GM23248 (cell line): ENCODE measurements around the gene THBS2. TPM values are rescaled to one million over a fixed set of nuclear protein-coding genes. Genes with fewer than 3 reads are reported as not detected.
"Not testable (repeated sequence)": the region's sequence is repeated elsewhere in the genome, so short reads cannot be mapped to it uniquely, and the experiment has no call there.

Source experiments
- DNase-seq: peaks from one replicate; pipeline ENCODE4 v3.0.0-alpha.2; 2015
- H2AFZ ChIP-seq: fragments of 200-600 bp; sonication (generic); 2 replicates; pipeline ENCODE4 v1.6.1; 2016; ENCODE audit warnings: antibody characterized with exemption
- H3F3A ChIP-seq: fragments of 200-600 bp; sonication (generic); 2 replicates; pipeline ENCODE4 v1.6.1; 2016; ENCODE audit warnings: mild to moderate bottlenecking, antibody characterized with exemption, mixed run types; ENCODE audit not compliant: insufficient read depth
- H3K27ac ChIP-seq: fragments of 200-600 bp; sonication (generic); 2 replicates; pipeline ENCODE4 v1.5.1; 2016; ENCODE audit warnings: mild to moderate bottlenecking
- H3K27me3 ChIP-seq: fragments of 200-600 bp; sonication (generic); replicated peaks from 2 replicates; pipeline ENCODE4 v1.6.1; 2016; ENCODE audit warnings: mild to moderate bottlenecking; ENCODE audit not compliant: insufficient read depth
- H3K36me3 ChIP-seq: fragments of 200-600 bp; sonication (generic); 2 replicates; pipeline ENCODE4 v1.6.1; 2016; ENCODE audit warnings: low read depth, mild to moderate bottlenecking
- H3K4me1 ChIP-seq: fragments of 200-600 bp; sonication (generic); 2 replicates; pipeline ENCODE4 v1.6.1; 2016; ENCODE audit warnings: mild to moderate bottlenecking; ENCODE audit not compliant: insufficient read depth
- H3K4me2 ChIP-seq: fragments of 200-600 bp; sonication (generic); one replicate; pipeline ENCODE4 v1.6.1; 2016; ENCODE audit warnings: mild to moderate bottlenecking; ENCODE audit not compliant: unreplicated experiment
- H3K4me3 ChIP-seq: fragments of 200-600 bp; sonication (generic); 2 replicates; pipeline ENCODE4 v1.5.1; 2016; ENCODE audit warnings: mild to moderate bottlenecking
- H3K79me2 ChIP-seq: fragments of 200-600 bp; sonication (generic); 2 replicates; pipeline ENCODE4 v1.6.1; 2016; ENCODE audit warnings: mild to moderate bottlenecking; ENCODE audit not compliant: insufficient read depth
- H3K9ac ChIP-seq: fragments of 200-600 bp; sonication (generic); 2 replicates; pipeline ENCODE4 v1.6.1; 2016; ENCODE audit warnings: mild to moderate bottlenecking
- H3K9me2 ChIP-seq: fragments of 200-600 bp; sonication (generic); 2 replicates; pipeline ENCODE4 v1.6.1; 2016; ENCODE audit warnings: mixed run types, mild to moderate bottlenecking, moderate library complexity; ENCODE audit not compliant: insufficient read depth
- H3K9me3 ChIP-seq: fragments of 200-600 bp; sonication (generic); one replicate; pipeline ENCODE4 v1.6.1; 2017; ENCODE audit warnings: low read depth
- H4K20me1 ChIP-seq: fragments of 200-600 bp; sonication (generic); 2 replicates; pipeline ENCODE4 v1.6.0; 2016; ENCODE audit not compliant: insufficient read depth
- EZH2 ChIP-seq: fragments of 200-600 bp; sonication (generic); IDR thresholded peaks from 2 replicates; pipeline ENCODE4 v1.6.1; 2018; ENCODE audit warnings: antibody characterized with exemption, mild to moderate bottlenecking; ENCODE audit not compliant: insufficient read depth, poor library complexity, severe bottlenecking
- EZH2phosphoT487 ChIP-seq: fragments of 200-600 bp; sonication (generic); IDR thresholded peaks from 2 replicates; pipeline ENCODE4 v1.6.1; 2018; ENCODE audit warnings: antibody characterized with exemption, moderate library complexity, mild to moderate bottlenecking, low read depth; ENCODE audit not compliant: insufficient read depth
- WGBS, 2 experiments: methylation state at CpG; one replicate each; pipeline ENCODE4 v1.1.6; 2015 to 2017; ENCODE audit warnings: low lambda C conversion rate in 2 of 2, low coverage in 1 of 2; ENCODE audit errors: missing lambda C conversion rate in 2 of 2; 5-methylcytosine and 5-hydroxymethylcytosine counted together
- in situ Hi-C: fragments of 300-500 bp; cut with MboI; formaldehyde crosslinking; loops from 2 replicates; pipeline ENCODE4 v1.15.0; 2020
- polyA plus RNA-seq: library from polyadenylated mRNA; unstranded; fragments of >200 nt; fragmentation: Nextera tagmentation; extraction: Ambion mirVana; gene quantifications from 2 replicates; pipeline ENCODE4 v1.2.1, GENCODE V29; 2016
- total RNA-seq: library from RNA; depleted of rRNA; stranded (reverse); fragments of >200 nt; shearing (Covaris generic); gene quantifications from 2 replicates; pipeline ENCODE4 v1.2.3, GENCODE V29; 2014

The THBS2 gene
- total and polyA plus RNA-seq, 2 experiments from 2014 or later = 77.8 to 137 TPM

- H3K9ac ChIP-seq = no peak overlapping the region
- H4K20me1 ChIP-seq = no peaks in the 10 kb centered on the region
- H3K27ac ChIP-seq = no peak overlapping the region
- no peak for TF ChIP-seq EZH2
- no peak for TF ChIP-seq EZH2phosphoT487
- H2AFZ ChIP-seq = no peak overlapping the region
- in situ Hi-C loops = no loop called here
- no peaks in the 10 kb centered on the region for H3K9me2 ChIP-seq
- H3K79me2 ChIP-seq = no peaks in the 10 kb centered on the region
- no peaks in the 10 kb centered on the region for H3K9me3 ChIP-seq
- H3K4me1 ChIP-seq = peaks cover 12% of the 10 kb centered on the region
- DNase-seq = no peak
- H3K27me3 ChIP-seq = no peaks in the 10 kb centered on the region
- H3K4me2 ChIP-seq = no peak overlapping the region
- no peak overlapping the region for H3K4me3 ChIP-seq
- peaks cover 18% of the 10 kb centered on the region for H3F3A ChIP-seq
- no peaks in the 10 kb centered on the region for H3K36me3 ChIP-seq
- WGBS, 2 experiments = 77 to 100% methylated on average over 1 to 3 of the region's 3 CpGs
Measured at GRCh38 chr6:169263374-169263773, 9.7 kb upstream of the THBS2 start.

GRCh38 chr6:169262602-169263001 lies 9.0 kb upstream of the THBS2 start:
- H3K36me3 ChIP-seq, DNase-seq, H3K9ac ChIP-seq: not testable (repeated sequence)

GRCh38 chr6:169256518-169256917 lies 2.9 kb upstream of the THBS2 start:
- H3K4me3 ChIP-seq = no peak overlapping the region
- H3K9me2 ChIP-seq = no peaks in the 10 kb centered on the region
- H2AFZ ChIP-seq = no peak overlapping the region
- WGBS, 2 experiments = 94 to 95% methylated on average over 8 of the region's 8 CpGs
- H3K4me2 ChIP-seq = no peak overlapping the region
- peaks cover 15% of the 10 kb centered on the region for H3K4me1 ChIP-seq
- no peaks in the 10 kb centered on the region for H4K20me1 ChIP-seq
- in situ Hi-C loops = no loop called here
- no peak overlapping the region for H3K27ac ChIP-seq
- H3K27me3 ChIP-seq = no peaks in the 10 kb centered on the region
- TF ChIP-seq EZH2 (no peak), EZH2phosphoT487 (no peak)
- peaks cover 16% of the 10 kb centered on the region for H3F3A ChIP-seq
- H3K79me2 ChIP-seq = peaks cover 18% of the 10 kb centered on the region
- no peaks in the 10 kb centered on the region for H3K36me3 ChIP-seq
- no peak overlapping the region for H3K9ac ChIP-seq
- no peaks in the 10 kb centered on the region for H3K9me3 ChIP-seq
- DNase-seq = no peak

More at GRCh38 chr6:169262602-169263001, 9.0 kb upstream of the THBS2 start:
- in situ Hi-C loops, H3K4me2 ChIP-seq, H3K27ac ChIP-seq, H3K4me3 ChIP-seq, H3K79me2 ChIP-seq, H3K9me3 ChIP-seq, H3K27me3 ChIP-seq, H3K9me2 ChIP-seq, H2AFZ ChIP-seq, H3F3A ChIP-seq, H4K20me1 ChIP-seq: not testable (repeated sequence)
- peaks cover 10% of the 10 kb centered on the region for H3K4me1 ChIP-seq
- 93 to 100% methylated on average over 5 to 14 of the region's 14 CpGs for WGBS, 2 experiments

- no peak overlapping the region for H3K4me3 ChIP-seq
- WGBS, 2 experiments = 94 to 96% methylated on average over 5 to 8 of the region's 8 CpGs
- DNase-seq = no peak
- no peaks in the 10 kb centered on the region for H3K9me2 ChIP-seq
- H3K4me1 ChIP-seq = peaks cover 20% of the 10 kb centered on the region
- H4K20me1 ChIP-seq = no peaks in the 10 kb centered on the region
- no peak overlapping the region for H2AFZ ChIP-seq
- H3K9me3 ChIP-seq = no peaks in the 10 kb centered on the region
- H3K27me3 ChIP-seq = no peaks in the 10 kb centered on the region
- TF ChIP-seq EZH2phosphoT487 = no peak
- TF ChIP-seq EZH2 = no peak
- in situ Hi-C loops = no loop called here
- no peaks in the 10 kb centered on the region for H3K36me3 ChIP-seq
- no peak overlapping the region for H3K4me2 ChIP-seq
- no peak overlapping the region for H3K27ac ChIP-seq
- H3F3A ChIP-seq = peaks cover 21% of the 10 kb centered on the region
- no peak overlapping the region for H3K9ac ChIP-seq
- H3K79me2 ChIP-seq = peaks cover 22% of the 10 kb centered on the region
Measured at GRCh38 chr6:169256061-169256460, 2.4 kb upstream of the THBS2 start.

- H3K4me2 ChIP-seq = no peak overlapping the region
- H3K9me3 ChIP-seq = no peaks in the 10 kb centered on the region
- peaks cover 24% of the 10 kb centered on the region for H3F3A ChIP-seq
- no peak overlapping the region for H3K4me3 ChIP-seq
- peaks cover 22% of the 10 kb centered on the region for H3K79me2 ChIP-seq
- no peaks in the 10 kb centered on the region for H3K36me3 ChIP-seq
- H3K4me1 ChIP-seq = peaks cover 23% of the 10 kb centered on the region
- TF ChIP-seq EZH2 (no peak), EZH2phosphoT487 (no peak)
- 94 to 96% methylated on average over 10 of the region's 10 CpGs for WGBS, 2 experiments
- no peak overlapping the region for H3K27ac ChIP-seq
- no peak overlapping the region for H2AFZ ChIP-seq
- H3K27me3 ChIP-seq = no peaks in the 10 kb centered on the region
- H3K9ac ChIP-seq = no peak overlapping the region
- H3K9me2 ChIP-seq = no peaks in the 10 kb centered on the region
- in situ Hi-C loops = no loop called here
- no peak for DNase-seq
- no peaks in the 10 kb centered on the region for H4K20me1 ChIP-seq
Measured at GRCh38 chr6:169255643-169256042, 2.0 kb upstream of the THBS2 start.
